Measurements from ENCODE around the gene NAPEPLD. TPM values are rescaled to one million over a fixed set of nuclear protein-coding genes. Genes with fewer than 3 reads are reported as not detected.
"Not testable (repeated sequence)": the region's sequence is repeated elsewhere in the genome, so short reads cannot be mapped to it uniquely, and the experiment has no call there.

NAPEPLD gene
- total RNA-seq (10 to 100 TPM in 1 of 6 donors, 1 to 10 TPM in 5; 4.6 to 12.4 (median 5.5) TPM), polyA plus RNA-seq (1 to 10 TPM; 3.1 to 5.0 TPM)

GRCh38 chr7:103148994-103149807 lies at the start of gene NAPEPLD:
NAPEPLD (minus strand) TSS chr7:103149099; CDS start chr7:103128776, 20,323 bp downstream.
- no peak for TF ChIP-seq CTCF (IDR thresholded peaks at IDR 0.05)
- FAIRE-seq (no peak), ATAC-seq (peak; percentile 91 to 94 (median 92)), DNase-seq (peak; percentile 84 to 93 (median 88))
- Histone ChIP-seq H3K9me3 (no peaks in the 10 kb centered on the region), H3K36me3 (no peaks in the 10 kb centered on the region), H3K4me1 (peaks cover 0 to 11% (median 0%) of the 10 kb centered on the region in 3 donors), H3K4me3 (peak within 1 kb of the TSS; percentile 58 to 84 (median 68)), H3K27ac (peak within 1 kb of the TSS; percentile 92 to 97 (median 95)), H3K27me3 (no peaks in the 10 kb centered on the region)
- intact Hi-C loops (cut with DNase I): no loop called here
- 1 to 2% methylated on average over 58 to 82 of the region's 82 CpGs for WGBS, 2 donors

GRCh38 chr7:103198079-103198478 lies 49.2 kb upstream of the NAPEPLD start:
- H3K27me3 ChIP-seq; DNase-seq; intact Hi-C loops (cut with DNase I); H3K4me3 ChIP-seq; FAIRE-seq; ATAC-seq; H3K27ac ChIP-seq; H3K4me1 ChIP-seq; H3K9me3 ChIP-seq; H3K36me3 ChIP-seq: not testable (repeated sequence)
- 79 to 91% methylated on average over 3 of the region's 3 CpGs for WGBS, 2 donors

GRCh38 chr7:103195364-103195763 lies 46.5 kb upstream of the NAPEPLD start:
- DNase-seq; intact Hi-C loops (cut with DNase I); H3K9me3 ChIP-seq; H3K4me1 ChIP-seq; FAIRE-seq; H3K36me3 ChIP-seq; H3K27me3 ChIP-seq; H3K27ac ChIP-seq; H3K4me3 ChIP-seq: not testable (repeated sequence)
- peak; percentile 24 to 84 (median 44) for ATAC-seq
- 12 to 15% methylated on average over 4 of the region's 4 CpGs for WGBS, 2 donors

- H3K27me3 ChIP-seq; ATAC-seq; FAIRE-seq; H3K4me1 ChIP-seq; H3K4me3 ChIP-seq; H3K36me3 ChIP-seq; H3K9me3 ChIP-seq; DNase-seq; intact Hi-C loops (cut with DNase I); H3K27ac ChIP-seq: not testable (repeated sequence)
- WGBS, 2 donors: 73 to 81% methylated on average over 5 to 8 of the region's 8 CpGs
Measured at GRCh38 chr7:103172415-103173146, 23.7 kb upstream of the NAPEPLD start.

GRCh38 chr7:103171695-103172414 lies 23.0 kb upstream of the NAPEPLD start:
- intact Hi-C loops (cut with DNase I); ATAC-seq; FAIRE-seq; DNase-seq; H3K27me3 ChIP-seq; H3K4me1 ChIP-seq; H3K27ac ChIP-seq; H3K4me3 ChIP-seq; H3K9me3 ChIP-seq; H3K36me3 ChIP-seq: not testable (repeated sequence)
- 94 to 97% methylated on average over 6 of the region's 6 CpGs for WGBS, 2 donors

GRCh38 chr7:103166921-103167544 lies 18.1 kb upstream of the NAPEPLD start:
- H3K4me1 ChIP-seq; H3K27ac ChIP-seq; FAIRE-seq; H3K9me3 ChIP-seq; DNase-seq; H3K27me3 ChIP-seq; H3K4me3 ChIP-seq; H3K36me3 ChIP-seq; intact Hi-C loops (cut with DNase I): not testable (repeated sequence)
- ATAC-seq: peak; percentile 64 to 85 (median 78)
- 71 to 75% methylated on average over 3 of the region's 3 CpGs for WGBS, 2 donors

GRCh38 chr7:103163087-103163825 lies 14.4 kb upstream of the NAPEPLD start:
- FAIRE-seq; H3K36me3 ChIP-seq; intact Hi-C loops (cut with DNase I); H3K9me3 ChIP-seq; DNase-seq; H3K27me3 ChIP-seq; H3K4me3 ChIP-seq; ATAC-seq; H3K27ac ChIP-seq; H3K4me1 ChIP-seq: not testable (repeated sequence)
- WGBS, 2 donors: 73 to 75% methylated on average over 5 of the region's 5 CpGs

- peak in 1 of 4 donors; percentile 60 for ATAC-seq
- H3K27ac ChIP-seq; H3K27me3 ChIP-seq; H3K9me3 ChIP-seq; H3K4me1 ChIP-seq; FAIRE-seq; intact Hi-C loops (cut with DNase I); H3K4me3 ChIP-seq; DNase-seq; H3K36me3 ChIP-seq: not testable (repeated sequence)
- 79 to 88% methylated on average over 2 of the region's 2 CpGs for WGBS, 2 donors
Measured at GRCh38 chr7:103162641-103163040, 13.7 kb upstream of the NAPEPLD start.

GRCh38 chr7:103161998-103162616 lies 13.2 kb upstream of the NAPEPLD start:
- H3K4me3 ChIP-seq; ATAC-seq; H3K36me3 ChIP-seq; H3K27ac ChIP-seq; FAIRE-seq; H3K4me1 ChIP-seq; intact Hi-C loops (cut with DNase I); DNase-seq; H3K9me3 ChIP-seq; H3K27me3 ChIP-seq: not testable (repeated sequence)
- WGBS, 2 donors: 91% methylated on average over 3 of the region's 3 CpGs
